CD4-positive, alpha-beta T cell (primary cell): Measurements from ENCODE around the gene UBE3B. TPM values are rescaled to one million over a fixed set of nuclear protein-coding genes. Genes with fewer than 3 reads are reported as not detected.

Experiments used
- ATAC-seq: fragments of 200-7000 bp; cut with Tn5 transposase; one replicate; pipeline ENCODE4 v1.10.0; 2022; ENCODE audit warnings: mild to moderate bottlenecking; ENCODE audit not compliant: poor library complexity
- CTCF ChIA-PET: fragments of 350-600 bp; sonication (Branson Sonifier 250); formaldehyde crosslinking; loops from one replicate; lab custom pipeline; 2021; ENCODE audit warnings: antibody characterized with exemption, inconsistent platforms; lab: Charles Lee
- POLR2A ChIA-PET: fragments of 350-600 bp; sonication (Branson Sonifier 250); formaldehyde crosslinking; loops from one replicate; lab custom pipeline; 2021; ENCODE audit warnings: antibody characterized with exemption, inconsistent platforms; lab: Charles Lee
- DNase-seq, 14 experiments: peaks; one replicate each; pipeline ENCODE4 v3.0.0-alpha.2; 2013 to 2020; ENCODE audit warnings: mixed read lengths in 2 of 14
- H3K27ac ChIP-seq, 2 donors: one replicate each; pipeline versions ENCODE4 v1.5.1 to v1.7.0; 2013; ENCODE audit warnings: low read length in 2 of 2, low read depth in 1 of 2, mild to moderate bottlenecking in 1 of 2
- H3K27me3 ChIP-seq, 2 experiments: 1 replicate in 1 of 2; 2 replicates in 1 of 2; pipeline versions ENCODE4 v1.6.1 to v1.7.0; 2013; ENCODE audit warnings: low read length in 2 of 2, control low read depth in 1 of 2, mild to moderate bottlenecking in 1 of 2, moderate library complexity in 1 of 2; ENCODE audit not compliant: insufficient read depth in 2 of 2, control insufficient read depth in 1 of 2
- H3K36me3 ChIP-seq: one replicate; pipeline ENCODE4 v1.6.1; 2013; ENCODE audit warnings: low read length, control low read depth; ENCODE audit not compliant: insufficient read depth
- H3K4me1 ChIP-seq: one replicate; pipeline ENCODE4 v1.6.1; 2013; ENCODE audit warnings: low read length, control low read depth; ENCODE audit not compliant: insufficient read depth
- H3K4me3 ChIP-seq: one replicate; pipeline ENCODE4 v1.5.1; 2013; ENCODE audit warnings: mild to moderate bottlenecking, low read length, moderate library complexity
- H3K9me3 ChIP-seq, 2 experiments: 1 replicate in 1 of 2; 2 replicates in 1 of 2; pipeline versions ENCODE4 v1.6.1 to v1.7.0; 2013; ENCODE audit warnings: low read length in 2 of 2, mild to moderate bottlenecking in 2 of 2, control low read depth in 1 of 2, moderate library complexity in 1 of 2; ENCODE audit not compliant: control insufficient read depth in 1 of 2, insufficient read depth in 1 of 2
- H3K27ac Mint-ChIP-seq: one replicate; pipeline ENCODE4 v1.8.0; 2020; ENCODE audit warnings: mixed read lengths
- H3K27me3 Mint-ChIP-seq: one replicate; pipeline ENCODE4 v1.8.0; 2021; ENCODE audit warnings: mixed read lengths
- H3K36me3 Mint-ChIP-seq: one replicate; pipeline ENCODE4 v1.8.0; 2021; ENCODE audit warnings: low read depth, mixed read lengths
- H3K4me1 Mint-ChIP-seq: one replicate; pipeline ENCODE4 v1.8.0; 2021; ENCODE audit warnings: low read depth, mixed read lengths
- H3K4me3 Mint-ChIP-seq: one replicate; pipeline ENCODE4 v1.8.0; 2020; ENCODE audit warnings: mild to moderate bottlenecking, mixed read lengths
- H3K9me3 Mint-ChIP-seq: one replicate; pipeline ENCODE4 v1.8.0; 2020; ENCODE audit warnings: mixed read lengths
- CTCF ChIP-seq: fragments of 200-600 bp; IDR thresholded peaks from one replicate; pipeline ENCODE4 v1.8.0; 2022; ENCODE audit warnings: antibody characterized with exemption, mild to moderate bottlenecking
- intact Hi-C, 2 experiments: fragments of 100-400 bp; cut with DNase I in 1 of 2; cut with micrococcal nuclease in 1 of 2; formaldehyde crosslinking; loops; one replicate each; pipeline versions ENCODE4 v1.15.1 to v1.9.0; 2023 to 2025; cut with DNase I, micrococcal nuclease
- total RNA-seq, 174 experiments: library from RNA in 2 of 174; stranded (reverse) in 2 of 174; gene quantifications; one replicate each; pipeline ENCODE4 v1.2.3 and lab custom pipeline; 2021 to 2026

UBE3B gene
- total RNA-seq, 2 experiments from 2014 or later: 17.2 to 19.9 TPM

- intact Hi-C loops: no loop called here
- Mint-ChIP-seq H3K36me3 (peaks cover 59% of the 10 kb centered on the region), H3K27ac (no peak overlapping the region), H3K4me3 (no peak overlapping the region), H3K27me3 (no peaks in the 10 kb centered on the region), H3K9me3 (no peaks in the 10 kb centered on the region), H3K4me1 (no peaks in the 10 kb centered on the region)
- TF ChIP-seq CTCF: no peak
- Histone ChIP-seq H3K27me3 (no peaks in the 10 kb centered on the region), H3K9me3 (no peaks in the 10 kb centered on the region), H3K36me3 (peaks cover 43% of the 10 kb centered on the region), H3K27ac (no peak overlapping the region), H3K4me1 (no peaks in the 10 kb centered on the region), H3K4me3 (no peak overlapping the region)
- DNase-seq (peak in 1 of 14 experiments; percentile 5), ATAC-seq (no peak)
- POLR2A ChIA-PET: no interaction called here
- CTCF ChIA-PET: no interaction called here
Measured at GRCh38 chr12:109446869-109447268, 30.6 kb upstream of the UBE3B start.

- H3K4me1 Mint-ChIP-seq: no peaks in the 10 kb centered on the region
- no peaks in the 10 kb centered on the region for H3K27me3 Mint-ChIP-seq
- H3K4me3 Mint-ChIP-seq: no peak overlapping the region
- ATAC-seq: no peak
- Histone ChIP-seq H3K36me3 (peaks cover 49% of the 10 kb centered on the region), H3K4me3 (no peak overlapping the region), H3K27me3 (no peaks in the 10 kb centered on the region), H3K9me3 (no peaks in the 10 kb centered on the region), H3K4me1 (no peaks in the 10 kb centered on the region), H3K27ac (no peak overlapping the region)
- CTCF ChIA-PET: no interaction called here
- intact Hi-C loops: no loop called here
- TF ChIP-seq CTCF: no peak
- no peak overlapping the region for H3K27ac Mint-ChIP-seq
- peaks cover 65% of the 10 kb centered on the region for H3K36me3 Mint-ChIP-seq
- H3K9me3 Mint-ChIP-seq: no peaks in the 10 kb centered on the region
- no peak for DNase-seq
- POLR2A ChIA-PET: no interaction called here
Measured at GRCh38 chr12:109447482-109447881, 30.0 kb upstream of the UBE3B start.

GRCh38 chr12:109448272-109448671, 29.2 kb upstream of the UBE3B start:
- H3K4me1 ChIP-seq: no peaks in the 10 kb centered on the region
- Mint-ChIP-seq H3K9me3 (no peaks in the 10 kb centered on the region), H3K27me3 (no peaks in the 10 kb centered on the region), H3K4me3 (no peak overlapping the region), H3K4me1 (no peaks in the 10 kb centered on the region), H3K36me3 (peaks cover 70% of the 10 kb centered on the region), H3K27ac (no peak overlapping the region)
- intact Hi-C loops: no loop called here
- no peak overlapping the region for H3K27ac ChIP-seq
- H3K4me3 ChIP-seq: no peak overlapping the region
- H3K36me3 ChIP-seq: peaks cover 57% of the 10 kb centered on the region
- DNase-seq: no peak
- ChIA-PET CTCF (no interaction called here), POLR2A (no interaction called here)
- no peak for ATAC-seq
- TF ChIP-seq CTCF: no peak
- H3K9me3 ChIP-seq: no peaks in the 10 kb centered on the region
- H3K27me3 ChIP-seq: no peaks in the 10 kb centered on the region
